GM12874 (cell line): ENCODE results near the gene LAMP5.

ENCODE experiments used
- CTCF ChIP-seq: IDR thresholded peaks from 2 replicates; pipeline ENCODE4 v1.5.1; 2011; ENCODE audit warnings: low read depth, mild to moderate bottlenecking, control low read depth, low read length, moderate library complexity; ENCODE audit not compliant: insufficient read depth

LAMP5 gene

GRCh38 chr20:9574776-9575175 is 60.4 kb downstream of the LAMP5 start:
- no peak for TF ChIP-seq CTCF

GRCh38 chr20:9575836-9576235 is 61.4 kb downstream of the LAMP5 start:
- TF ChIP-seq CTCF: no peak

DNA sequence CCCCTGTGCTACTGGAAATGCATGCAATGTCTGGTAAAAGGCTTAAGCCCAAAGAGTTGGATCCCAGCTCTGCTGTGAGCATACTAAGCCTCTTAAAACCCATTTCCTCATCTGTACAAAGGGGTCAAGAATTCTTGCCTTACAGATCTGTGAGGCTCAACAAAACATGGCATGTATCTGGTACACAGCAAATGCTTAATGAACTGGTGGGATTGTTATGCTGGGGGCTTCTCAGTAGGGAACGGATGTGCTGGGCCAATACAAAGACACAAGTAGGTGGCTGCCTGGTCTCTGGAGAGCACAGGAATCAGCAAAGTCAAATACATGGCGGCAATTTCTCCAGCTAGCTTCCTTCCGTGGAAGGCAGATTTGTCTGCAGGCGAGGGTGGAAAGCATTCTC is 62.3 kb downstream of the LAMP5 start:
- TF ChIP-seq CTCF: no peak

DNA sequence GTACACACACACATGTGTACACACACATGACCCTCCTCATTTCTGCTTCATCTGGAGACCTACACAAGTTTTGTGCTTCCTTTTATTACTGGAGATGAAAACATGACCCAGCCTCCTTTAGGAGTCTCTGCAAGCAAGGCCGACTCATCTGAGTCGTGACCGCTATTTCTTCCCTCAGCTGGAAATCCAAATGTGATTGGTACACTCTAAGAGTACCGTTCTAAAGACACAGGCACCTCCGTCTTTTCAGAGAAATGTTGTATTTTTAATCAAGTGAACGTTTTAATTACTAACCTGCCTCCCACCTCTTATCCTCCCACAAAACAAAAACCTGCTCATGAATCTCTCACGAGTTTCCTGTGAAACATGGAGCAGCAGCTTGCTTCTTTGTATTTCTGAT is 63.0 kb downstream of the LAMP5 start:
- no peak for TF ChIP-seq CTCF

GRCh38 chr20:9578594-9578993 is 64.2 kb downstream of the LAMP5 start:
- TF ChIP-seq CTCF: no peak
